Thyroid gland (tissue), 4 donors: ENCODE results near the gene ZNF407. TPM values are rescaled to one million over a fixed set of nuclear protein-coding genes. Genes with fewer than 3 reads are reported as not detected.

Experiments used
- DNase-seq, 2 donors: peaks; one replicate each; pipeline ENCODE4 v3.0.0-alpha.2; 2019
- H3K27ac ChIP-seq, 3 donors: fragments of 200-600 bp; sonication (generic); 1 replicate in 2 of 3; 2 replicates in 1 of 3; pipeline ENCODE4 v1.5.1; 2016 to 2019; ENCODE audit warnings: mild to moderate bottlenecking in 1 of 3, moderate library complexity in 1 of 3
- H3K27me3 ChIP-seq: fragments of 200-600 bp; sonication (generic); one replicate; pipeline ENCODE4 v1.5.1; 2019
- H3K36me3 ChIP-seq, 2 donors: fragments of 200-600 bp; sonication (generic); one replicate each; pipeline ENCODE4 v1.5.1; 2016 to 2019
- H3K4me1 ChIP-seq, 2 donors: fragments of 200-600 bp; sonication (generic); one replicate each; pipeline ENCODE4 v1.5.1; 2017 to 2019
- H3K4me3 ChIP-seq, 3 donors: fragments of 200-600 bp; sonication (generic); replicated peaks in 1 of 3; 1 replicate in 2 of 3; 2 replicates in 1 of 3; pipeline ENCODE4 v1.5.1; 2016; ENCODE audit warnings: mild to moderate bottlenecking in 1 of 3
- H3K9me3 ChIP-seq: fragments of 200-600 bp; sonication (generic); one replicate; pipeline ENCODE4 v1.5.1; 2017
- CTCF ChIP-seq, 6 experiments: fragments of 200-600 bp in 3 of 6; fragments of 450-650 bp in 3 of 6; sonication (generic) in 3 of 6; IDR thresholded peaks; one replicate each; pipeline ENCODE4 v1.5.1; 2016 to 2019; ENCODE audit warnings: antibody characterized with exemption in 6 of 6, mild to moderate bottlenecking in 2 of 6, inconsistent platforms in 1 of 6, moderate library complexity in 1 of 6
- POLR2A ChIP-seq, 2 donors: fragments of 450-650 bp; IDR thresholded peaks; one replicate each; pipeline ENCODE4 v1.6.1; 2017; ENCODE audit warnings: antibody characterized with exemption in 2 of 2, mild to moderate bottlenecking in 2 of 2, moderate library complexity in 1 of 2
- WGBS, 2 donors: methylation state at CpG; one replicate each; pipeline ENCODE4 v1.1.5; 2017; 5-methylcytosine and 5-hydroxymethylcytosine counted together
- intact Hi-C: fragments of 100-400 bp; cut with DNase I; formaldehyde crosslinking; loops from one replicate; pipeline ENCODE4 v1.15.1; 2023
- total RNA-seq, 4 donors: library from RNA; depleted of rRNA; stranded (reverse); fragments of >200 nt; gene quantifications; one replicate each; pipeline ENCODE4 v1.2.3, GENCODE V29; 2016

ZNF407 gene
- total RNA-seq, 4 donors from 2014 or later: 20.2 to 40.0 (median 26.4) TPM

GRCh38 chr18:74682141-74682990, 84.7 kb downstream of the ZNF407 start:
- DNase-seq: no peak
- Histone ChIP-seq H3K9me3 (no peaks in the 10 kb centered on the region), H3K4me1 (peaks cover 4 to 5% of the 10 kb centered on the region in 2 donors), H3K36me3 (peaks cover 0 to 4% of the 10 kb centered on the region in 2 donors), H3K27ac (no peak overlapping the region), H3K4me3 (no peak overlapping the region), H3K27me3 (no peaks in the 10 kb centered on the region)
- intact Hi-C loops: no loop called here
- TF ChIP-seq CTCF (IDR thresholded peaks at IDR 0.05) (no peak), POLR2A (IDR thresholded peaks at IDR 0.05) (no peak)
- 53 to 64% methylated on average over 11 of the region's 11 CpGs for WGBS, 2 donors

GRCh38 chr18:74682991-74683297, 85.3 kb downstream of the ZNF407 start:
- intact Hi-C loops: no loop called here
- DNase-seq: no peak
- Histone ChIP-seq H3K9me3 (no peaks in the 10 kb centered on the region), H3K27ac (no peak overlapping the region), H3K4me3 (no peak overlapping the region), H3K36me3 (peaks cover 0 to 4% of the 10 kb centered on the region in 2 donors), H3K27me3 (no peaks in the 10 kb centered on the region), H3K4me1 (peaks cover 4 to 5% of the 10 kb centered on the region in 2 donors)
- 97% methylated on average over 1 of the region's 1 CpG for WGBS, 2 donors
- TF ChIP-seq POLR2A (IDR thresholded peaks at IDR 0.05) (no peak), CTCF (IDR thresholded peaks at IDR 0.05) (no peak)

- DNase-seq: no peak
- Histone ChIP-seq H3K4me3 (no peak overlapping the region), H3K9me3 (no peaks in the 10 kb centered on the region), H3K4me1 (peaks cover 4 to 5% of the 10 kb centered on the region in 2 donors), H3K27me3 (no peaks in the 10 kb centered on the region), H3K27ac (no peak overlapping the region), H3K36me3 (peaks cover 0 to 4% of the 10 kb centered on the region in 2 donors)
- TF ChIP-seq POLR2A (IDR thresholded peaks at IDR 0.05) (no peak), CTCF (IDR thresholded peaks at IDR 0.05) (no peak)
- intact Hi-C loops: no loop called here
Measured at GRCh38 chr18:74683573-74683972, 85.9 kb downstream of the ZNF407 start.

- H3K36me3 ChIP-seq: peaks cover 0 to 4% of the 10 kb centered on the region in 2 donors
- TF ChIP-seq POLR2A (IDR thresholded peaks at IDR 0.05): no peak
- TF ChIP-seq CTCF (IDR thresholded peaks at IDR 0.05): no peak
- H3K9me3 ChIP-seq: no peaks in the 10 kb centered on the region
- intact Hi-C loops: no loop called here
- H3K27me3 ChIP-seq: no peaks in the 10 kb centered on the region
- H3K27ac ChIP-seq: no peak overlapping the region
- 78 to 79% methylated on average over 2 of the region's 2 CpGs for WGBS, 2 donors
- DNase-seq: no peak
- H3K4me3 ChIP-seq: no peak overlapping the region
- peaks cover 0 to 2% of the 10 kb centered on the region in 2 donors for H3K4me1 ChIP-seq
Measured at GRCh38 chr18:74689251-74689650, 91.6 kb downstream of the ZNF407 start.

- Histone ChIP-seq H3K36me3 (no peaks in the 10 kb centered on the region), H3K27me3 (no peaks in the 10 kb centered on the region), H3K9me3 (no peaks in the 10 kb centered on the region), H3K4me3 (no peak overlapping the region), H3K27ac (no peak overlapping the region), H3K4me1 (peaks cover 0 to 5% of the 10 kb centered on the region in 2 donors)
- intact Hi-C loops: no loop called here
- TF ChIP-seq CTCF (IDR thresholded peaks at IDR 0.05): no peak
- no peak for TF ChIP-seq POLR2A (IDR thresholded peaks at IDR 0.05)
- no peak for DNase-seq
- 88 to 89% methylated on average over 9 of the region's 9 CpGs for WGBS, 2 donors
Measured at GRCh38 chr18:74692367-74693013, 94.8 kb downstream of the ZNF407 start.
